Esophagus (tissue), 2 donors: ENCODE results near the gene CHST8. TPM values are rescaled to one million over a fixed set of nuclear protein-coding genes. Genes with fewer than 3 reads are reported as not detected.
A peak's percentile ranks its signal among the peaks of the same experiment; 100 is the strongest.
"Not testable (repeated sequence)": the region's sequence is repeated elsewhere in the genome, so short reads cannot be mapped to it uniquely, and the experiment has no call there.

Experiments used
- H3K27ac ChIP-seq, 2 donors: one replicate each; pipeline ENCODE4 v1.5.1; 2013; ENCODE audit warnings: low read depth in 2 of 2, mild to moderate bottlenecking in 2 of 2, inconsistent platforms in 1 of 2, low read length in 1 of 2, moderate library complexity in 1 of 2
- H3K27me3 ChIP-seq, 2 donors: one replicate each; pipeline ENCODE4 v1.6.1; 2013; ENCODE audit warnings: low read length in 2 of 2, control low read depth in 1 of 2, mild to moderate bottlenecking in 1 of 2; ENCODE audit not compliant: insufficient read depth in 2 of 2, control insufficient read depth in 1 of 2
- H3K36me3 ChIP-seq, 2 donors: one replicate each; pipeline ENCODE4 v1.6.1; 2013; ENCODE audit warnings: low read length in 1 of 2; ENCODE audit not compliant: control insufficient read depth in 2 of 2, insufficient read depth in 2 of 2
- H3K4me1 ChIP-seq, 2 donors: one replicate each; pipeline ENCODE4 v1.6.1; 2013; ENCODE audit warnings: low read length in 1 of 2; ENCODE audit not compliant: control insufficient read depth in 2 of 2, insufficient read depth in 2 of 2
- H3K4me3 ChIP-seq, 2 donors: one replicate each; pipeline ENCODE4 v1.5.1; 2013; ENCODE audit warnings: low read length in 2 of 2, mild to moderate bottlenecking in 2 of 2, low read depth in 1 of 2, moderate library complexity in 1 of 2
- H3K9me3 ChIP-seq, 2 donors: one replicate each; pipeline ENCODE4 v1.6.1; 2013; ENCODE audit warnings: mild to moderate bottlenecking in 2 of 2, low read depth in 1 of 2, low read length in 1 of 2, moderate library complexity in 1 of 2; ENCODE audit not compliant: control insufficient read depth in 2 of 2, insufficient read depth in 1 of 2
- WGBS, 2 donors: extraction: QIAGEN DNeasy Blood & Tissue Kit; methylation state at CpG; one replicate each; pipeline ENCODE4 v1.1.7; 2013; 5-methylcytosine and 5-hydroxymethylcytosine counted together
- polyA plus RNA-seq, 2 donors: library from polyadenylated mRNA; stranded (reverse); fragments of 200-250 nt; gene quantifications; one replicate each; pipeline ENCODE4 v1.2.3, GENCODE V29; 2013
- donor health status: healthy with polysubstance abuse.
- donor health status: Bipolar disorder and iron deficiency.

CHST8 gene
- polyA plus RNA-seq, 2 donors: 0.04 to 0.18 TPM

- H3K4me1 ChIP-seq: peaks cover 0 to 4% of the 10 kb centered on the region in 2 donors
- H3K36me3 ChIP-seq: no peaks in the 10 kb centered on the region
- WGBS, 2 donors: 60 to 64% methylated on average over 11 of the region's 11 CpGs
- H3K9me3 ChIP-seq: peaks cover 0 to 2% of the 10 kb centered on the region in 2 donors
- no peaks in the 10 kb centered on the region for H3K27me3 ChIP-seq
- no peak overlapping the region for H3K27ac ChIP-seq
- no peak overlapping the region for H3K4me3 ChIP-seq
These were observed 8.7 kb upstream of the CHST8 start for GRCh38 chr19:33612928-33613619.

GRCh38 chr19:33613620-33614000 is 8.1 kb upstream of the CHST8 start:
- Histone ChIP-seq H3K9me3 (peaks cover 0 to 2% of the 10 kb centered on the region in 2 donors), H3K4me3 (no peak overlapping the region), H3K4me1 (peaks cover 0 to 4% of the 10 kb centered on the region in 2 donors), H3K27me3 (no peaks in the 10 kb centered on the region), H3K36me3 (no peaks in the 10 kb centered on the region), H3K27ac (no peak overlapping the region)
- WGBS, 2 donors: 40% methylated on average over 3 of the region's 3 CpGs

- Histone ChIP-seq H3K4me3 (no peak overlapping the region), H3K9me3 (no peaks in the 10 kb centered on the region), H3K27ac (no peak overlapping the region), H3K4me1 (peaks cover 0 to 4% of the 10 kb centered on the region in 2 donors), H3K27me3 (peaks cover 0 to 2% of the 10 kb centered on the region in 2 donors), H3K36me3 (no peaks in the 10 kb centered on the region)
- WGBS, 2 donors: 90 to 97% methylated on average over 4 of the region's 4 CpGs
These were observed 5.4 kb upstream of the CHST8 start for GRCh38 chr19:33616346-33616745.

- Histone ChIP-seq H3K27ac (no peak overlapping the region), H3K27me3 (peaks cover 0 to 2% of the 10 kb centered on the region in 2 donors), H3K9me3 (no peaks in the 10 kb centered on the region), H3K4me3 (no peak overlapping the region), H3K36me3 (no peaks in the 10 kb centered on the region), H3K4me1 (peaks cover 0 to 4% of the 10 kb centered on the region in 2 donors)
- WGBS, 2 donors: 73% methylated on average over 4 of the region's 4 CpGs
These were observed 4.9 kb upstream of the CHST8 start for GRCh38 chr19:33616857-33617256.

- H3K27ac ChIP-seq, H3K4me1 ChIP-seq, H3K36me3 ChIP-seq, H3K9me3 ChIP-seq, H3K4me3 ChIP-seq, H3K27me3 ChIP-seq: not testable (repeated sequence)
- WGBS, 2 donors: 70 to 85% methylated on average over 2 of the region's 2 CpGs
These were observed 3.4 kb upstream of the CHST8 start for GRCh38 chr19:33618363-33618762.

GRCh38 chr19:33618884-33619283 is 2.9 kb upstream of the CHST8 start:
- Histone ChIP-seq H3K36me3 (no peaks in the 10 kb centered on the region), H3K27me3 (peaks cover 0 to 8% of the 10 kb centered on the region in 2 donors), H3K4me3 (no peak overlapping the region), H3K4me1 (peaks cover 5 to 9% of the 10 kb centered on the region in 2 donors), H3K27ac (no peak overlapping the region), H3K9me3 (no peaks in the 10 kb centered on the region)
- 74 to 77% methylated on average over 5 of the region's 5 CpGs for WGBS, 2 donors

- H3K36me3 ChIP-seq: no peaks in the 10 kb centered on the region
- peaks cover 0 to 8% of the 10 kb centered on the region in 2 donors for H3K27me3 ChIP-seq
- no peak overlapping the region for H3K4me3 ChIP-seq
- no peak overlapping the region for H3K27ac ChIP-seq
- no peaks in the 10 kb centered on the region for H3K9me3 ChIP-seq
- 91 to 94% methylated on average over 4 of the region's 4 CpGs for WGBS, 2 donors
- H3K4me1 ChIP-seq: peaks cover 5 to 9% of the 10 kb centered on the region in 2 donors
These were observed 1.1 kb upstream of the CHST8 start for GRCh38 chr19:33620611-33621010.

GRCh38 chr19:33621065-33621785 is 528 bp upstream of the CHST8 start:
- Histone ChIP-seq H3K9me3 (no peaks in the 10 kb centered on the region), H3K27ac (no peak overlapping the region), H3K4me3 (peak overlapping the region in 1 of 2 donors; percentile 34), H3K4me1 (peaks cover 5 to 9% of the 10 kb centered on the region in 2 donors), H3K36me3 (no peaks in the 10 kb centered on the region), H3K27me3 (peaks cover 0 to 8% of the 10 kb centered on the region in 2 donors)
- WGBS, 2 donors: 16 to 17% methylated on average over 44 to 60 of the region's 60 CpGs

GRCh38 chr19:33622505-33622808 is 704 bp downstream of the CHST8 start:
- WGBS, 2 donors: 0 to 2% methylated on average over 26 to 35 of the region's 35 CpGs
- Histone ChIP-seq H3K36me3 (no peaks in the 10 kb centered on the region), H3K27me3 (peaks cover 0 to 8% of the 10 kb centered on the region in 2 donors), H3K4me1 (peaks cover 5 to 9% of the 10 kb centered on the region in 2 donors), H3K4me3 (peak overlapping the region; percentile 34 to 42), H3K27ac (no peak overlapping the region), H3K9me3 (no peaks in the 10 kb centered on the region)
